Measurements from ENCODE around the gene GGTLC1. TPM values are rescaled to one million over a fixed set of nuclear protein-coding genes. Genes with fewer than 3 reads are reported as not detected.

GGTLC1 gene
- total and polyA plus RNA-seq, 2 experiments from 2014 or later, result not detected

- no peak for ATAC-seq
Measured at GRCh38 chr20:24002896-24003295, 14.3 kb upstream of the GGTLC1 start.

More at GRCh38 chr20:24002896-24003295, 14.3 kb upstream of the GGTLC1 start:
- no peaks in the 10 kb centered on the region for H3K9me2 ChIP-seq (ENCODE audit: insufficient read depth)
- H3K27ac ChIP-seq (ENCODE audit: low read depth), result no peak overlapping the region
- H2AFZ ChIP-seq, result no peak overlapping the region
- Mint-ChIP-seq H3K36me3 (ENCODE audit: low read depth) (no peaks in the 10 kb centered on the region), H3K27me3 (ENCODE audit: insufficient read depth, low read depth, poor library complexity) (peaks cover 18% of the 10 kb centered on the region), H3K9me3 (no peaks in the 10 kb centered on the region), H3K27ac (no peak overlapping the region), H3K4me3 (no peak overlapping the region), H3K4me1 (peaks cover 19% of the 10 kb centered on the region)
- H3K4me3 ChIP-seq, result no peak overlapping the region
- no peaks in the 10 kb centered on the region for H3K27me3 ChIP-seq (ENCODE audit: insufficient read depth)
- H3K4me1 ChIP-seq (ENCODE audit: insufficient read depth), result no peaks in the 10 kb centered on the region
- H3K36me3 ChIP-seq (ENCODE audit: insufficient read depth), result no peaks in the 10 kb centered on the region
- TF ChIP-seq ZNF462 (CRISPR knock-in tag; IDR thresholded peaks at IDR 0.05) (no peak), CTCF (conservative IDR thresholded peaks at IDR 0.05; ENCODE audit: low read depth in 2 of 2) (no peak), NANOG (IDR thresholded peaks at IDR 0.05; ENCODE audit: borderline replicate concordance) (no peak), REST (IDR thresholded peaks at IDR 0.05; ENCODE audit: unreplicated experiment) (no peak), STAT1 (IDR thresholded peaks at IDR 0.05; ENCODE audit: unreplicated experiment) (no peak), POLR2AphosphoS5 (IDR thresholded peaks at IDR 0.05; ENCODE audit: low read depth) (no peak), ZNF331 (CRISPR knock-in tag; IDR thresholded peaks at IDR 0.05; ENCODE audit: low read depth) (no peak), ZNF114 (CRISPR knock-in tag; IDR thresholded peaks at IDR 0.05) (no peak), ETS1 (IDR thresholded peaks at IDR 0.05) (no peak), EZH2 (IDR thresholded peaks at IDR 0.05; ENCODE audit: low read depth, unreplicated experiment) (no peak), EZH2phosphoT487 (IDR thresholded peaks at IDR 0.05; ENCODE audit: unreplicated experiment) (no peak)
- no peaks in the 10 kb centered on the region for H4K20me1 ChIP-seq (replicated peaks; ENCODE audit: insufficient read depth)
- no peak overlapping the region for H3K4me2 ChIP-seq
- no peaks in the 10 kb centered on the region for H3K79me2 ChIP-seq (replicated peaks; ENCODE audit: insufficient read depth)
- no peak for DNase-seq (ENCODE audit: low spot score)
- no peaks in the 10 kb centered on the region for H3F3A ChIP-seq (replicated peaks; ENCODE audit: low read depth)
